Activated naive CD4-positive, alpha-beta T cell (primary cell): Measurements from ENCODE around the gene MAST2.
"Not testable (repeated sequence)": the region's sequence is repeated elsewhere in the genome, so short reads cannot be mapped to it uniquely, and the experiment has no call there.

Experiments
- DNase-seq, 4 experiments: peaks; one replicate each; lab custom pipeline; 2025; lab: John Stamatoyannopoulos, UW

The MAST2 gene

GRCh38 chr1:45803299-45803780, at the start of gene MAST2:
TSS of gene MAST2 (plus strand) at chr1:45803612. CDS start at chr1:45803896, 284 bp downstream.
- peak; percentile 31 to 75 (median 64) for DNase-seq

GRCh38 chr1:45755697-45756096, 47.7 kb upstream of the MAST2 start:
- DNase-seq: no peak

- no peak for DNase-seq
Observed at GRCh38 chr1:45762291-45762690, 41.1 kb upstream of the MAST2 start.

GRCh38 chr1:45765999-45766792, 37.2 kb upstream of the MAST2 start:
- no peak for DNase-seq

- DNase-seq: no peak
Observed at GRCh38 chr1:45767035-45767434, 36.4 kb upstream of the MAST2 start.

GRCh38 chr1:45769261-45769932, 34.0 kb upstream of the MAST2 start:
- DNase-seq: no peak

- no peak for DNase-seq
Observed at GRCh38 chr1:45772971-45773370, 30.4 kb upstream of the MAST2 start.

- DNase-seq: no peak
Observed at GRCh38 chr1:45775794-45776193, 27.6 kb upstream of the MAST2 start.

- DNase-seq: no peak
Observed at GRCh38 chr1:45785583-45785982, 17.8 kb upstream of the MAST2 start.

GRCh38 chr1:45787905-45788304, 15.5 kb upstream of the MAST2 start:
- DNase-seq: no peak

GRCh38 chr1:45789601-45790000, 13.8 kb upstream of the MAST2 start:
- no peak for DNase-seq

- no peak for DNase-seq
Observed at GRCh38 chr1:45792744-45793143, 10.7 kb upstream of the MAST2 start.

GRCh38 chr1:45793942-45794604, 9.3 kb upstream of the MAST2 start:
- no peak for DNase-seq

GRCh38 chr1:45796381-45796780, 7.0 kb upstream of the MAST2 start:
- no peak for DNase-seq

GRCh38 chr1:45796946-45797345, 6.5 kb upstream of the MAST2 start:
- no peak for DNase-seq

- no peak for DNase-seq
Observed at GRCh38 chr1:45800899-45801298, 2.5 kb upstream of the MAST2 start.

GRCh38 chr1:45802343-45803298, 791 bp upstream of the MAST2 start:
- no peak for DNase-seq

- not testable (repeated sequence) for DNase-seq
Observed at GRCh38 chr1:45803781-45804668, 613 bp downstream of the MAST2 start.

- no peak for DNase-seq
Observed at GRCh38 chr1:45804669-45804969, 1.2 kb downstream of the MAST2 start.

GRCh38 chr1:45806129-45806528, 2.7 kb downstream of the MAST2 start:
- no peak for DNase-seq

GRCh38 chr1:45809761-45810160, 6.3 kb downstream of the MAST2 start:
- no peak for DNase-seq
